Nephron (organoid): ENCODE data around the gene SCLY.

Experiments used
- H3K27ac Mint-ChIP-seq, 3 experiments: 2 replicates each; pipeline ENCODE4 v1.8.0; 2020; ENCODE audit warnings: mixed read lengths in 3 of 3, mild to moderate bottlenecking in 2 of 3, moderate library complexity in 1 of 3
- H3K27me3 Mint-ChIP-seq: 2 replicates; pipeline ENCODE4 v1.8.0; 2021; ENCODE audit warnings: low read depth, mild to moderate bottlenecking, moderate library complexity, mixed read lengths
- H3K36me3 Mint-ChIP-seq: 2 replicates; pipeline ENCODE4 v1.8.0; 2020; ENCODE audit warnings: low read depth, mixed read lengths
- H3K4me1 Mint-ChIP-seq: 2 replicates; pipeline ENCODE4 v1.8.0; 2020; ENCODE audit warnings: mixed read lengths
- H3K4me3 Mint-ChIP-seq, 3 experiments: 2 replicates each; pipeline ENCODE4 v1.8.0; 2020; ENCODE audit warnings: mild to moderate bottlenecking in 3 of 3, mixed read lengths in 3 of 3, moderate library complexity in 2 of 3
- H3K9me3 Mint-ChIP-seq: 2 replicates; pipeline ENCODE4 v1.8.0; 2020; ENCODE audit warnings: mixed read lengths
- TF ChIP-seq, protein P1 (sequence below), 3 experiments: fragments of 200-600 bp; sonication (generic); IDR thresholded peaks; one replicate each; pipeline ENCODE4 v1.5.0; 2021; ENCODE audit warnings: antibody characterized with exemption in 3 of 3; ENCODE audit not compliant: unreplicated experiment in 3 of 3

The SCLY gene

DNA sequence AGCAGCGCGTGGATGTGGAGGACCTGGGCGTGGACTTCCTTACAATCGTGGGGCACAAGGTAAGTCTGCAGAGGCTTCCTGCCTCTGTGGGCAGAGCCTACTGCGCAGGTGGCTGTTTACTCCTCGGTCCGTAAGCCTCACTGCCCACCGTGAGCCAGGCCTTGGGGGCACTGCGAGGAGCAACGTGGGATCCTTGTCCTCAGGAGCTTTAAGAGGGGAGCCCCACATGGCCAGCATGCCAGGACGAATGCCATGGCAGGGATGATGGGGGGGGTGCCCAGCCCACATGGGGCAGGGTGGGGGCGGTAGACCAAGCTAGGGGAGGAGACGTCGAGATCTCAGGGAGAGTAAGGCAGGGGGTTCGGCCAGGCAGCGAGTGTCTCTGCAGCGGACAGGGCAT, 21.4 kb downstream of the SCLY start:
- H3K9me3 Mint-ChIP-seq = peaks cover 17% of the 10 kb centered on the region
- no peak overlapping the region for H3K27ac Mint-ChIP-seq
- H3K27me3 Mint-ChIP-seq = no peaks in the 10 kb centered on the region
- TF ChIP-seq, protein P1, sequence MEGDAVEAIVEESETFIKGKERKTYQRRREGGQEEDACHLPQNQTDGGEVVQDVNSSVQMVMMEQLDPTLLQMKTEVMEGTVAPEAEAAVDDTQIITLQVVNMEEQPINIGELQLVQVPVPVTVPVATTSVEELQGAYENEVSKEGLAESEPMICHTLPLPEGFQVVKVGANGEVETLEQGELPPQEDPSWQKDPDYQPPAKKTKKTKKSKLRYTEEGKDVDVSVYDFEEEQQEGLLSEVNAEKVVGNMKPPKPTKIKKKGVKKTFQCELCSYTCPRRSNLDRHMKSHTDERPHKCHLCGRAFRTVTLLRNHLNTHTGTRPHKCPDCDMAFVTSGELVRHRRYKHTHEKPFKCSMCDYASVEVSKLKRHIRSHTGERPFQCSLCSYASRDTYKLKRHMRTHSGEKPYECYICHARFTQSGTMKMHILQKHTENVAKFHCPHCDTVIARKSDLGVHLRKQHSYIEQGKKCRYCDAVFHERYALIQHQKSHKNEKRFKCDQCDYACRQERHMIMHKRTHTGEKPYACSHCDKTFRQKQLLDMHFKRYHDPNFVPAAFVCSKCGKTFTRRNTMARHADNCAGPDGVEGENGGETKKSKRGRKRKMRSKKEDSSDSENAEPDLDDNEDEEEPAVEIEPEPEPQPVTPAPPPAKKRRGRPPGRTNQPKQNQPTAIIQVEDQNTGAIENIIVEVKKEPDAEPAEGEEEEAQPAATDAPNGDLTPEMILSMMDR (IDR thresholded peaks at IDR 0.05; ENCODE audit: unreplicated experiment in 3 of 3) = no peak
- H3K4me1 Mint-ChIP-seq = no peaks in the 10 kb centered on the region
- peaks cover 85% of the 10 kb centered on the region for H3K36me3 Mint-ChIP-seq
- H3K4me3 Mint-ChIP-seq = no peak overlapping the region

DNA sequence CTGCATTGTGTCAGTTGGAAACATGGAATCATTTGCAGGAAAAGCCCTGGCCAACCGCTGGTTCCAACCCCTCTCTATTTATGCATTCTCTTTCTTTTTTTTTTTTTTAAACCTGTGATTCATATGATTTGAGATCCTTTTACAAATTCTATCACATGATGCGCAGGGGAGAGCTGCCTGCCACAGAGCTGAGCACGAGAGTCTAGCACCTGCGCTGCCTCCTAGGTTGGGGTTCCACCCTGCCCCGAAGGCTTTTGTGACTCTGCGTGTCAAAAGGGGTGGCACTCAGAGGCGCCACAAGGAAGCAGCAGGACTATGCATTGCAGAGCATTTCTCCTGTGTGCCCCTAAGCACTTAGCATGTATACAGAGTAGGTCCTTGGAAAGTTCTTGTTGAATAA, 22.0 kb downstream of the SCLY start:
- no peaks in the 10 kb centered on the region for H3K27me3 Mint-ChIP-seq
- H3K9me3 Mint-ChIP-seq = peaks cover 13% of the 10 kb centered on the region
- TF ChIP-seq, protein P1 (IDR thresholded peaks at IDR 0.05; ENCODE audit: unreplicated experiment in 3 of 3) = no peak
- no peaks in the 10 kb centered on the region for H3K4me1 Mint-ChIP-seq
- no peak overlapping the region for H3K27ac Mint-ChIP-seq
- no peak overlapping the region for H3K4me3 Mint-ChIP-seq
- H3K36me3 Mint-ChIP-seq = peaks cover 82% of the 10 kb centered on the region

DNA sequence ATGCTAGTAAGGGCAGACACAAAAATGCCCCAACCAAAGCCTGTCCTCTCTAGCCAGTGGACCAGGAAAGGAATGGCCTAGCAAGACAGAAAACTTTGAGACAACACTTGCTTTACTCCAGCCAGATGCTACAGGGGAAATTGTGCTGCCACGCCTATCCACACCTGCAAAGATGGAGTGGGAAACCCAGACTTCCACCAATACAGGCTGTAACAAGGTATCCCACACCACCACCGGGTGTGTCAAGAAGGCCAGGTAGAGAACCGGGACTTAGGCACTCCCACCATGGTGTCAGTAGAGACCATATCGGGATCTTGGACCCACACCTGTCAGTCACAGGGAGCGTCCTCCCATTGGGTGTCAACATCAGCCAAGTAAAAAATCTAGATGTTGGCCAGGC, 23.1 kb downstream of the SCLY start:
- no peak overlapping the region for H3K4me3 Mint-ChIP-seq
- H3K36me3 Mint-ChIP-seq = peaks cover 72% of the 10 kb centered on the region
- H3K27me3 Mint-ChIP-seq = no peaks in the 10 kb centered on the region
- no peaks in the 10 kb centered on the region for H3K4me1 Mint-ChIP-seq
- peaks cover 13% of the 10 kb centered on the region for H3K9me3 Mint-ChIP-seq
- H3K27ac Mint-ChIP-seq = no peak overlapping the region
- TF ChIP-seq, protein P1 (IDR thresholded peaks at IDR 0.05; ENCODE audit: unreplicated experiment in 3 of 3) = no peak

DNA sequence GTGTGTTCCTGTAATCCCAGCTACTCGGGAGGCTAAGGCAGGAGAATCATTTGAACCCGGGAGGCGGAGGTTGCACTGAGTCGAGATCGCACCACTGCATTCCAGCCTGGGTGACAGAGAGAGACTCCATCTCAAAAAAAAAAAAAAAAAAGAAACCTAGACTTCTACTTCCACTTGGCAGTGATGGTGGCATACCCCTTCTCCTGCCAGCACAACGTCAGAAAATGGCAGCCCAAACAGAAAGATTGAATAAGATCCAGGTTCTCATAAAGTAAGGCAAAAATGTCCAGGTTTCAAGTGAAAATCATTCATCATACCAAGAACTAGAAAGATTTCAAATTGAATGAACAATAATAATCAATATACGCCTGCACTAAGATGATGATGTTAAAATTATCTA, 24.0 kb downstream of the SCLY start:
- Mint-ChIP-seq H3K4me3 (no peak overlapping the region), H3K4me1 (no peaks in the 10 kb centered on the region), H3K36me3 (peaks cover 64% of the 10 kb centered on the region), H3K27me3 (no peaks in the 10 kb centered on the region), H3K9me3 (peaks cover 8% of the 10 kb centered on the region), H3K27ac (no peak overlapping the region)
- TF ChIP-seq, protein P1 (IDR thresholded peaks at IDR 0.05; ENCODE audit: unreplicated experiment in 3 of 3) = no peak

DNA sequence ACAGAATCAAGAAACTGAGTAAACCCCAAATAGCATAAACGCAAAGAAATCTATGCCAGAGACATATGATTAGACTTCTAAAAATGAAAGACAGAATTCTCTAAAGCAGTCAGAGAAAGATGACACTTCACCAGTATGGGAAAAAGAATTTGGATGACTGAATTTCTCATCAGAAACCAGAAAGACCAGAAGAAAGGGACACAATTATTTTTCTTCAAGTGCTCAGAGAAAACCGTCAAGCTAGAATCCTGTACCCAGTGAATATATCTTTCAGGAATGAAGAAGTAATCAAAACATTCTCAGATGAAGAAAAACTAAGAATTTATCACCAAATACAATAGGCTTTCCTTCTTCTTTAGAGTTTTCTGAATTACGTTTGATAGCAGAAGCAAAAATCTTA, 25.1 kb downstream of the SCLY start:
- Mint-ChIP-seq H3K36me3 (peaks cover 56% of the 10 kb centered on the region), H3K9me3 (no peaks in the 10 kb centered on the region), H3K27me3 (no peaks in the 10 kb centered on the region), H3K4me1 (no peaks in the 10 kb centered on the region), H3K27ac (no peak overlapping the region), H3K4me3 (no peak overlapping the region)
- TF ChIP-seq, protein P1 (IDR thresholded peaks at IDR 0.05; ENCODE audit: unreplicated experiment in 3 of 3) = no peak

DNA sequence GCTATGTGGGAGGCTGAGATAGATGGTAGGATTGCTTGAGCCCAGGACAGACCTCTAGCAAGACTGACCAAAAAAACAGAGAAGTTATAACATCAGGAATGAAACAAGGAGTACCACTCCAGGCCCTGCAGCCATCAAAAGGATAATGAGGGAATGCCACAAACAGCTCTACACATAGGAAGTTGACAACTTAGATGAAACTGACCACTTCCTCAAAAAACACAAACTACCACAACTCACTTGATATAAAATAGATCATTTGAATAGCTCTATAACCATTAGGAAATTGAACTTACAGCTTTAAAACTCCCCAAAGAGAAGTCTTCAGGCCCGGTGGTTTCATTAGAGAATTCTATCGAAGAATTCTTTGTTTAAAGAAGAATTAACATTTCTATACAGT, 26.4 kb downstream of the SCLY start:
- Mint-ChIP-seq H3K4me3 (no peak overlapping the region), H3K27me3 (no peaks in the 10 kb centered on the region), H3K4me1 (no peaks in the 10 kb centered on the region), H3K9me3 (no peaks in the 10 kb centered on the region), H3K36me3 (peaks cover 45% of the 10 kb centered on the region), H3K27ac (no peak overlapping the region)
- TF ChIP-seq, protein P1 (IDR thresholded peaks at IDR 0.05; ENCODE audit: unreplicated experiment in 3 of 3) = no peak
